K562 (cell line): Measurements from ENCODE around the gene FILIP1L. TPM values are rescaled to one million over a fixed set of nuclear protein-coding genes. Genes with fewer than 3 reads are reported as not detected.

Experiments
- ATAC-seq: fragments of 200-7000 bp; cut with Tn5 transposase; 3 replicates; pipeline ENCODE4 v1.9.1; 2020; ENCODE audit warnings: moderate library complexity
- BruUV-seq: library from RNA; stranded (reverse); fragments of 400-500 nt; replicated peaks from 2 replicates; lab custom pipeline; 2021; lab: Mats Ljungman, UMichigan
- CTCF ChIA-PET: fragments of 300-600 bp; formaldehyde crosslinking; extraction: SDS; loops from one replicate; lab custom pipeline; 2021; ENCODE audit warnings: low intra/inter-chr PET ratio; lab: Yijun Ruan, JAX
- POLR2A ChIA-PET: fragments of 300-600, 350-650 bp; sonication (Branson Sonifier 250); formaldehyde crosslinking; extraction: SDS; loops from one replicate; lab custom pipeline; 2021; ENCODE audit warnings: antibody characterized with exemption, inconsistent platforms; lab: Yijun Ruan, JAX
- DNase-seq, 4 experiments: peaks; one replicate each; pipeline versions ENCODE4 v3.0.0 to v3.0.0-alpha.2; 2011 to 2018; ENCODE audit warnings: low spot score in 3 of 4, mixed read lengths in 3 of 4; ENCODE audit errors: extremely low read depth in 1 of 4
- FAIRE-seq: peaks from 2 replicates; lab custom pipeline; 2011; peaks lifted over from hg19 to GRCh38; lab: Jason Lieb, UNC
- H2AFZ ChIP-seq: 2 replicates; pipeline ENCODE4 v1.6.0; 2011; ENCODE audit warnings: low read depth, low read length, control low read depth, inconsistent platforms
- H3K27ac ChIP-seq: fragments of 200-600 bp; 3 replicates; pipeline ENCODE4 v1.8.0; 2011; ENCODE audit warnings: low read depth, mild to moderate bottlenecking, control low read depth, inconsistent platforms, low read length, moderate library complexity, mixed read lengths; ENCODE audit errors: extremely low read depth
- H3K27me3 ChIP-seq, 2 experiments: fragments of 300-600 bp in 1 of 2; 2 replicates in 1 of 2; 3 replicates in 1 of 2; pipeline versions ENCODE4 v1.6.0 to v1.8.0; 2011; ENCODE audit warnings: inconsistent platforms in 2 of 2, low read length in 2 of 2, mild to moderate bottlenecking in 1 of 2, mixed read lengths in 1 of 2, moderate library complexity in 1 of 2; ENCODE audit not compliant: control insufficient read depth in 2 of 2, insufficient read depth in 2 of 2
- H3K36me3 ChIP-seq: fragments of 300-600 bp; 3 replicates; pipeline ENCODE4 v1.8.0; 2011; ENCODE audit warnings: mild to moderate bottlenecking, low read length, inconsistent platforms; ENCODE audit not compliant: control insufficient read depth, insufficient read depth
- H3K4me1 ChIP-seq, 2 experiments: fragments of 200-600 bp in 1 of 2; replicated peaks in 1 of 2; 2 replicates in 1 of 2; 3 replicates in 1 of 2; pipeline versions ENCODE4 v1.5.1 to v1.8.0; 2011; ENCODE audit warnings: inconsistent platforms in 2 of 2, low read length in 2 of 2, mild to moderate bottlenecking in 1 of 2, mixed read lengths in 1 of 2, moderate library complexity in 1 of 2; ENCODE audit not compliant: control insufficient read depth in 2 of 2, insufficient read depth in 2 of 2
- H3K4me2 ChIP-seq: 2 replicates; pipeline ENCODE4 v1.6.1; 2011; ENCODE audit warnings: low read length, control low read depth, inconsistent platforms, mixed read lengths; ENCODE audit not compliant: insufficient read depth
- H3K4me3 ChIP-seq: fragments of 200-600 bp; sonication (generic), shearing (Covaris generic); 2 replicates; pipeline ENCODE4 v1.5.1; 2016; ENCODE audit warnings: control low read depth, inconsistent platforms
- H3K79me2 ChIP-seq: fragments of 200-600 bp; 3 replicates; pipeline ENCODE4 v1.8.0; 2011; ENCODE audit warnings: low read length, inconsistent platforms; ENCODE audit not compliant: control insufficient read depth, insufficient read depth
- H3K9ac ChIP-seq, 2 experiments: 2 replicates each; pipeline versions ENCODE4 v1.6.0 to v1.6.1; 2011; ENCODE audit warnings: low read depth in 2 of 2, low read length in 2 of 2, control low read depth in 1 of 2, inconsistent platforms in 1 of 2, mild to moderate bottlenecking in 1 of 2, mixed read lengths in 1 of 2; ENCODE audit not compliant: insufficient read depth in 1 of 2
- H3K9me1 ChIP-seq: one replicate; pipeline ENCODE4 v1.6.0; 2011; ENCODE audit warnings: inconsistent platforms, mild to moderate bottlenecking, low read length, moderate library complexity; ENCODE audit not compliant: control insufficient read depth, insufficient read depth
- H3K9me3 ChIP-seq: replicated peaks from 2 replicates; pipeline ENCODE4 v1.5.1; 2011; ENCODE audit warnings: low read depth, low read length, inconsistent platforms; ENCODE audit not compliant: control insufficient read depth, insufficient read depth
- H4K20me1 ChIP-seq: replicated peaks from 2 replicates; pipeline ENCODE4 v1.6.1; 2011; ENCODE audit warnings: low read length, inconsistent platforms, mixed read lengths; ENCODE audit not compliant: control insufficient read depth, insufficient read depth
- BDP1 ChIP-seq: IDR thresholded peaks from 3 replicates; pipeline ENCODE4 v1.6.1; 2011; ENCODE audit not compliant: insufficient read length, insufficient read depth
- ELF1 ChIP-seq: fragments of 200-800 bp; sonication (Bioruptor generic); IDR thresholded peaks from 2 replicates; pipeline ENCODE4 v1.6.1; 2016; ENCODE audit warnings: missing genetic modification characterization, missing compliant biosample characterization
- FOXP1 ChIP-seq: sonication (generic); formaldehyde crosslinking; IDR thresholded peaks from 2 replicates; pipeline ENCODE4 v1.8.0; 2022; ENCODE audit warnings: mild to moderate bottlenecking, missing genetic modification reagents
- HDAC3 ChIP-seq: fragments of 450-650 bp; IDR thresholded peaks from 2 replicates; pipeline ENCODE4 v1.6.1; 2018; ENCODE audit warnings: borderline replicate concordance, mild to moderate bottlenecking, moderate library complexity; ENCODE audit not compliant: partially characterized antibody
- LEF1 ChIP-seq: fragments of 450-650 bp; IDR thresholded peaks from 2 replicates; pipeline ENCODE4 v1.6.1; 2016; ENCODE audit warnings: mild to moderate bottlenecking
- PHB ChIP-seq: fragments of 250-450 bp; sonication (Bioruptor Pico); IDR thresholded peaks from 2 replicates; pipeline ENCODE4 v1.5.0; 2021
- STAT5B ChIP-seq: fragments of 250-450 bp; sonication (Bioruptor Pico); IDR thresholded peaks from 2 replicates; pipeline ENCODE4 v1.8.0; 2021; ENCODE audit warnings: mild to moderate bottlenecking, inconsistent platforms
- ZNF431 ChIP-seq: sonication (generic); formaldehyde crosslinking; IDR thresholded peaks from 2 replicates; pipeline ENCODE4 v1.8.0; 2022; ENCODE audit warnings: mild to moderate bottlenecking, missing genetic modification reagents
- ZNF766 ChIP-seq: fragments of 200-800 bp; sonication (Bioruptor generic); conservative IDR thresholded peaks from 2 replicates; pipeline ENCODE4 v1.6.1; 2016; ENCODE audit warnings: missing genetic modification characterization, missing compliant biosample characterization
- WGBS: fragments of 100-300 bp; shearing (Covaris generic); methylation state at CpG from one replicate; pipeline ENCODE4 v1.1.6; 2016; ENCODE audit warnings: low coverage, mixed read lengths; ENCODE audit not compliant: insufficient coverage; ENCODE audit errors: missing lambda C conversion rate; 5-methylcytosine and 5-hydroxymethylcytosine counted together
- in situ Hi-C: fragments of 300-500 bp; cut with MboI; formaldehyde crosslinking; loops from 4 replicates; pipeline ENCODE4 v1.15.0; 2018; ENCODE audit warnings: inconsistent platforms, mixed read lengths
- intact Hi-C: fragments of 100-400 bp; cut with micrococcal nuclease; formaldehyde crosslinking; loops from 2 replicates; pipeline ENCODE4 v1.14.2; 2022
- polyA plus RNA-seq, 8 experiments: library from polyadenylated mRNA; depleted of rRNA in 4 of 8; stranded (reverse) in 5 of 8; unstranded in 3 of 8; fragments of >200 nt; fragmentation: Nextera tagmentation in 2 of 8; fragmentation: Illumina TruSeq in 1 of 8; extraction: Ambion mirVana in 2 of 8; extraction: Trizol in 1 of 8; gene quantifications; 2 replicates each; pipeline versions ENCODE4 v1.2.1 to v1.2.3, GENCODE V29; 2011 to 2014; ENCODE audit warnings: inconsistent platforms in 1 of 8, missing spikeins in 1 of 8
- total RNA-seq, 7 experiments: library from RNA; depleted of rRNA in 6 of 7; stranded (reverse); fragments of >200 nt in 6 of 7; fragmentation: Illumina TruSeq in 2 of 7; extraction: Trizol in 2 of 7; gene quantifications; 2 replicates each; pipeline versions ENCODE4 v1.2.1 to v1.2.3, GENCODE V29; 2011 to 2021; ENCODE audit warnings: low replicate concordance in 1 of 7
- TF ChIP-seq, protein P1 (sequence below): fragments of 450-650 bp; IDR thresholded peaks from 2 replicates; pipeline ENCODE4 v1.6.1; 2014; ENCODE audit warnings: low read depth, mild to moderate bottlenecking, moderate library complexity, borderline replicate concordance
- TF ChIP-seq, protein P2 (sequence below): IDR thresholded peaks from 2 replicates; pipeline ENCODE4 v1.6.1; 2011; ENCODE audit warnings: borderline replicate concordance, low read depth, mild to moderate bottlenecking, moderate library complexity, low read length; ENCODE audit not compliant: insufficient read depth, poor library complexity, severe bottlenecking
- TF ChIP-seq, protein P3 (sequence below), 3 experiments: fragments of 200-800 bp in 1 of 3; fragments of 250-450 bp in 1 of 3; fragments of 450-650 bp in 1 of 3; sonication (Bioruptor Pico) in 1 of 3; sonication (Bioruptor generic) in 1 of 3; formaldehyde crosslinking in 1 of 3; IDR thresholded peaks; 2 replicates each; pipeline versions ENCODE4 v1.6.1 to v1.8.0; 2016 to 2022; ENCODE audit warnings: mild to moderate bottlenecking in 2 of 3, missing genetic modification characterization in 2 of 3, missing compliant biosample characterization in 1 of 3, moderate library complexity in 1 of 3

Gene FILIP1L
- total and polyA plus RNA-seq, 9 of the 15 experiments (the other 6 are each of a cell fraction or from before 2014, with no cell fraction given), result 0.50 to 2.1 (median 1.1) TPM

DNA sequence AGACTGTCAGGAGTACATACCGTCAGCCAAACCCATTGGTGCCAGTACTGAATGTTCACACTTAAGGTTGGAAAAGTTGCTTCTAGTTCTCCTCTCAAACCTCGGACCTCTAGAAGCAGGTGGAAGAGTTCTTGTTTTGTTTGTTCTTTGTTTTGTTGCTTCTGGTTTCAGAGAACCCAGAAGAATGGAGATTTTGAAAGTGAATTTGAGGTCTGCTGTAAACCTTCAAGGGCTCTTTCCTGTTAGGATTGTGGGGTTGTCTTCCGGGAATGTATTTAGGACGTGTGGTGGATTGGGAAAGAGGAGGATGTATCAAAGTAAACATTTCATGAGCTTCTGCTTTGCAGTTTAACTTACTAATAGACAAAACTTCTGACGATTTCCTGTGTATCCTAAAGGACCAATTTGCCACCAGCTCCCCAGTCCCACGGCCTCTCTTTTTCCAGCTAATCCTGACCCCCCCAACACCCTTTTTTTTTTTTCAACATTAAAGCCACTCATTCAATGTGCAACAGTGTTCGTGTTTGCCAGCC is 50.3 kb downstream of the FILIP1L start:
- Histone ChIP-seq H3K4me1 (peaks cover 5 to 15% of the 10 kb centered on the region in 2 experiments; a peak in 3 of 5 replicates), H3K79me2 (no peaks in the 10 kb centered on the region; the same call in 2 of the 3 replicates), H3K9me3 (no peaks in the 10 kb centered on the region)
- no peak for FAIRE-seq
- intact Hi-C loops (loop anchor here (10.0 kb wide), 1 partner anchor 59 kb away; no protein-coding TSS in a partner anchor), in situ Hi-C loops (loop anchor here (25.0 kb wide), 1 partner anchor 227 kb away; no protein-coding TSS in a partner anchor)
- 70% methylated on average over 5 of the region's 7 CpGs for WGBS
- no TSS peak for BruUV-seq
- TF ChIP-seq STAT5B (CRISPR knock-in tag) (no peak), HDAC3 (no peak), BDP1 (no peak), LEF1 (no peak), ZNF766 (CRISPR knock-in tag) (no peak), ZNF431 (no peak), PHB (CRISPR knock-in tag) (no peak), ELF1 (no peak), FOXP1 (CRISPR knock-in tag) (no peak)
- TF ChIP-seq, protein P1, sequence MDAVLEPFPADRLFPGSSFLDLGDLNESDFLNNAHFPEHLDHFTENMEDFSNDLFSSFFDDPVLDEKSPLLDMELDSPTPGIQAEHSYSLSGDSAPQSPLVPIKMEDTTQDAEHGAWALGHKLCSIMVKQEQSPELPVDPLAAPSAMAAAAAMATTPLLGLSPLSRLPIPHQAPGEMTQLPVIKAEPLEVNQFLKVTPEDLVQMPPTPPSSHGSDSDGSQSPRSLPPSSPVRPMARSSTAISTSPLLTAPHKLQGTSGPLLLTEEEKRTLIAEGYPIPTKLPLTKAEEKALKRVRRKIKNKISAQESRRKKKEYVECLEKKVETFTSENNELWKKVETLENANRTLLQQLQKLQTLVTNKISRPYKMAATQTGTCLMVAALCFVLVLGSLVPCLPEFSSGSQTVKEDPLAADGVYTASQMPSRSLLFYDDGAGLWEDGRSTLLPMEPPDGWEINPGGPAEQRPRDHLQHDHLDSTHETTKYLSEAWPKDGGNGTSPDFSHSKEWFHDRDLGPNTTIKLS, result no peak
- TF ChIP-seq, protein P2, sequence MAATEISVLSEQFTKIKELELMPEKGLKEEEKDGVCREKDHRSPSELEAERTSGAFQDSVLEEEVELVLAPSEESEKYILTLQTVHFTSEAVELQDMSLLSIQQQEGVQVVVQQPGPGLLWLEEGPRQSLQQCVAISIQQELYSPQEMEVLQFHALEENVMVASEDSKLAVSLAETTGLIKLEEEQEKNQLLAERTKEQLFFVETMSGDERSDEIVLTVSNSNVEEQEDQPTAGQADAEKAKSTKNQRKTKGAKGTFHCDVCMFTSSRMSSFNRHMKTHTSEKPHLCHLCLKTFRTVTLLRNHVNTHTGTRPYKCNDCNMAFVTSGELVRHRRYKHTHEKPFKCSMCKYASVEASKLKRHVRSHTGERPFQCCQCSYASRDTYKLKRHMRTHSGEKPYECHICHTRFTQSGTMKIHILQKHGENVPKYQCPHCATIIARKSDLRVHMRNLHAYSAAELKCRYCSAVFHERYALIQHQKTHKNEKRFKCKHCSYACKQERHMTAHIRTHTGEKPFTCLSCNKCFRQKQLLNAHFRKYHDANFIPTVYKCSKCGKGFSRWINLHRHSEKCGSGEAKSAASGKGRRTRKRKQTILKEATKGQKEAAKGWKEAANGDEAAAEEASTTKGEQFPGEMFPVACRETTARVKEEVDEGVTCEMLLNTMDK, result no peak
- TF ChIP-seq, protein P3, sequence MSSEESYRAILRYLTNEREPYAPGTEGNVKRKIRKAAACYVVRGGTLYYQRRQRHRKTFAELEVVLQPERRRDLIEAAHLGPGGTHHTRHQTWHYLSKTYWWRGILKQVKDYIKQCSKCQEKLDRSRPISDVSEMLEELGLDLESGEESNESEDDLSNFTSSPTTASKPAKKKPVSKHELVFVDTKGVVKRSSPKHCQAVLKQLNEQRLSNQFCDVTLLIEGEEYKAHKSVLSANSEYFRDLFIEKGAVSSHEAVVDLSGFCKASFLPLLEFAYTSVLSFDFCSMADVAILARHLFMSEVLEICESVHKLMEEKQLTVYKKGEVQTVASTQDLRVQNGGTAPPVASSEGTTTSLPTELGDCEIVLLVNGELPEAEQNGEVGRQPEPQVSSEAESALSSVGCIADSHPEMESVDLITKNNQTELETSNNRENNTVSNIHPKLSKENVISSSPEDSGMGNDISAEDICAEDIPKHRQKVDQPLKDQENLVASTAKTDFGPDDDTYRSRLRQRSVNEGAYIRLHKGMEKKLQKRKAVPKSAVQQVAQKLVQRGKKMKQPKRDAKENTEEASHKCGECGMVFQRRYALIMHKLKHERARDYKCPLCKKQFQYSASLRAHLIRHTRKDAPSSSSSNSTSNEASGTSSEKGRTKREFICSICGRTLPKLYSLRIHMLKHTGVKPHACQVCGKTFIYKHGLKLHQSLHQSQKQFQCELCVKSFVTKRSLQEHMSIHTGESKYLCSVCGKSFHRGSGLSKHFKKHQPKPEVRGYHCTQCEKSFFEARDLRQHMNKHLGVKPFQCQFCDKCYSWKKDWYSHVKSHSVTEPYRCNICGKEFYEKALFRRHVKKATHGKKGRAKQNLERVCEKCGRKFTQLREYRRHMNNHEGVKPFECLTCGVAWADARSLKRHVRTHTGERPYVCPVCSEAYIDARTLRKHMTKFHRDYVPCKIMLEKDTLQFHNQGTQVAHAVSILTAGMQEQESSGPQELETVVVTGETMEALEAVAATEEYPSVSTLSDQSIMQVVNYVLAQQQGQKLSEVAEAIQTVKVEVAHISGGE (CRISPR knock-in tag; IDR thresholded peaks at IDR 0.05), result no peak
- TF ChIP-seq, all 486 proteins: peak for 0
- H3K36me3 ChIP-seq, result no peaks in the 10 kb centered on the region; the same call in 2 of the 3 replicates
- H2AFZ ChIP-seq, result no peak overlapping the region
- H3K27me3 ChIP-seq, result no peaks in the 10 kb centered on the region
- CTCF ChIA-PET, result no interaction called here
- DNase-seq (no peak), ATAC-seq (no peak)
- POLR2A ChIA-PET, result interaction anchor here (0.6 kb wide), 1 partner anchor 43 kb away, joined by 3 read pairs; no protein-coding TSS in a partner anchor
- H3K4me2 ChIP-seq, result no peak overlapping the region
- no peaks in the 10 kb centered on the region for H4K20me1 ChIP-seq
- no peak overlapping the region for H3K9ac ChIP-seq
- no peak overlapping the region for H3K27ac ChIP-seq
- no peak overlapping the region for H3K4me3 ChIP-seq
- H3K9me1 ChIP-seq, result no peaks in the 10 kb centered on the region
